GM18508 (cell line): ENCODE data around the gene ODAM.
"Not testable (repeated sequence)": the region's sequence is repeated elsewhere in the genome, so short reads cannot be mapped to it uniquely, and the experiment has no call there.

ENCODE experiments used
- ATAC-seq: cut with Tn5 transposase; IDR thresholded peaks from one replicate; pipeline ENCODE4 v1.9.1; 2021; ENCODE audit warnings: moderate number of reproducible peaks; ENCODE audit not compliant: insufficient read depth, unreplicated experiment

Gene ODAM

GRCh38 chr4:70195425-70195824 lies at the start of gene ODAM:
Gene ODAM, plus strand, starts transcription at chr4:70195725. Its CDS starts 819 bp downstream, at chr4:70196544.
- no peak for ATAC-seq

GRCh38 chr4:70151271-70151670 lies 44.3 kb upstream of the ODAM start:
- no peak for ATAC-seq

GRCh38 chr4:70152088-70152487 lies 43.4 kb upstream of the ODAM start:
- no peak for ATAC-seq

- no peak for ATAC-seq
Measured at GRCh38 chr4:70153937-70154336, 41.6 kb upstream of the ODAM start, which contains the start of gene PRR27. Gene PRR27, plus strand, starts transcription at chr4:70154237. Its CDS starts 139 bp downstream, at chr4:70154376.

- no peak for ATAC-seq
Measured at GRCh38 chr4:70158576-70158975, 36.9 kb upstream of the ODAM start.

GRCh38 chr4:70177090-70177489 lies 18.4 kb upstream of the ODAM start:
- no peak for ATAC-seq

- ATAC-seq: no peak
Measured at GRCh38 chr4:70178075-70178660, 17.4 kb upstream of the ODAM start.

GRCh38 chr4:70179811-70180210 lies 15.7 kb upstream of the ODAM start:
- no peak for ATAC-seq

GRCh38 chr4:70181864-70182263 lies 13.7 kb upstream of the ODAM start:
- no peak for ATAC-seq

- no peak for ATAC-seq
Measured at GRCh38 chr4:70182517-70183167, 12.9 kb upstream of the ODAM start.

- ATAC-seq: peak; percentile 68
Measured at GRCh38 chr4:70183168-70183939, 12.2 kb upstream of the ODAM start.

- ATAC-seq: no peak
Measured at GRCh38 chr4:70183940-70184246, 11.6 kb upstream of the ODAM start.

GRCh38 chr4:70187216-70187615 lies 8.3 kb upstream of the ODAM start:
- no peak for ATAC-seq

GRCh38 chr4:70190579-70190978 lies 4.9 kb upstream of the ODAM start:
- no peak for ATAC-seq

- no peak for ATAC-seq
Measured at GRCh38 chr4:70191647-70192046, 3.9 kb upstream of the ODAM start.

GRCh38 chr4:70192895-70193294 lies 2.6 kb upstream of the ODAM start:
- ATAC-seq: no peak

GRCh38 chr4:70196857-70197256 lies 1.3 kb downstream of the ODAM start:
- no peak for ATAC-seq

GRCh38 chr4:70197842-70198241 lies 2.3 kb downstream of the ODAM start:
- no peak for ATAC-seq

GRCh38 chr4:70203601-70204000 lies 8.1 kb downstream of the ODAM start:
- no peak for ATAC-seq

- ATAC-seq: not testable (repeated sequence)
Measured at GRCh38 chr4:70212752-70213151, 17.2 kb downstream of the ODAM start.

- not testable (repeated sequence) for ATAC-seq
Measured at GRCh38 chr4:70216109-70216508, 20.6 kb downstream of the ODAM start.

- not testable (repeated sequence) for ATAC-seq
Measured at GRCh38 chr4:70216550-70216949, 21.0 kb downstream of the ODAM start.
